ENCODE results near the gene PAQR3. TPM values are rescaled to one million over a fixed set of nuclear protein-coding genes. Genes with fewer than 3 reads are reported as not detected.

Gene PAQR3
- total RNA-seq, 2 experiments from 2014 or later = 29.5 to 30.7 TPM

GRCh38 chr4:78962597-78963115 is 23.4 kb upstream of the PAQR3 start:
- Mint-ChIP-seq H3K27me3 (no peaks in the 10 kb centered on the region), H3K36me3 (ENCODE audit: low read depth) (no peaks in the 10 kb centered on the region), H3K4me1 (ENCODE audit: low read depth) (no peaks in the 10 kb centered on the region), H3K4me3 (no peak overlapping the region), H3K27ac (no peak overlapping the region), H3K9me3 (peaks cover 2% of the 10 kb centered on the region)
- Histone ChIP-seq H3K9me3 (ENCODE audit: control insufficient read depth in 1 of 2, insufficient read depth in 1 of 2, low read length in 2 of 2) (no peaks in the 10 kb centered on the region), H3K4me1 (ENCODE audit: insufficient read depth, low read length) (no peaks in the 10 kb centered on the region), H3K36me3 (ENCODE audit: insufficient read depth, low read length) (no peaks in the 10 kb centered on the region), H3K27ac (ENCODE audit: low read depth in 1 of 2, low read length in 2 of 2) (no peak overlapping the region), H3K4me3 (ENCODE audit: low read length) (no peak overlapping the region), H3K27me3 (ENCODE audit: control insufficient read depth in 1 of 2, insufficient read depth in 2 of 2, low read length in 2 of 2) (no peaks in the 10 kb centered on the region)
- CTCF ChIA-PET = no interaction called here
- DNase-seq (no peak), ATAC-seq (ENCODE audit: poor library complexity) (no peak)
- no peak for TF ChIP-seq CTCF (IDR thresholded peaks at IDR 0.05)
- POLR2A ChIA-PET = no interaction called here
- intact Hi-C loops (cut with DNase I, micrococcal nuclease) = no loop called here

GRCh38 chr4:78960926-78961325 is 21.7 kb upstream of the PAQR3 start:
- ATAC-seq (ENCODE audit: poor library complexity) = no peak
- Mint-ChIP-seq H3K27me3 (no peaks in the 10 kb centered on the region), H3K9me3 (no peaks in the 10 kb centered on the region), H3K4me1 (ENCODE audit: low read depth) (no peaks in the 10 kb centered on the region), H3K4me3 (no peak overlapping the region), H3K27ac (no peak overlapping the region), H3K36me3 (ENCODE audit: low read depth) (no peaks in the 10 kb centered on the region)
- no peak for DNase-seq
- Histone ChIP-seq H3K4me3 (ENCODE audit: low read length) (no peak overlapping the region), H3K4me1 (ENCODE audit: insufficient read depth, low read length) (no peaks in the 10 kb centered on the region), H3K36me3 (ENCODE audit: insufficient read depth, low read length) (no peaks in the 10 kb centered on the region), H3K27ac (ENCODE audit: low read depth in 1 of 2, low read length in 2 of 2) (no peak overlapping the region), H3K9me3 (ENCODE audit: control insufficient read depth in 1 of 2, insufficient read depth in 1 of 2, low read length in 2 of 2) (no peaks in the 10 kb centered on the region), H3K27me3 (ENCODE audit: control insufficient read depth in 1 of 2, insufficient read depth in 2 of 2, low read length in 2 of 2) (peaks cover 0 to 3% of the 10 kb centered on the region in 2 experiments)
- intact Hi-C loops (cut with DNase I, micrococcal nuclease) = no loop called here
- CTCF ChIA-PET = interaction anchor here (0.8 kb wide), 1 partner anchor 9 kb away, joined by 3 read pairs; no protein-coding TSS in a partner anchor
- POLR2A ChIA-PET = no interaction called here
- no peak for TF ChIP-seq CTCF (IDR thresholded peaks at IDR 0.05)

- Mint-ChIP-seq H3K27ac (no peak overlapping the region), H3K27me3 (no peaks in the 10 kb centered on the region), H3K36me3 (ENCODE audit: low read depth) (no peaks in the 10 kb centered on the region), H3K4me3 (no peak overlapping the region), H3K9me3 (no peaks in the 10 kb centered on the region), H3K4me1 (ENCODE audit: low read depth) (no peaks in the 10 kb centered on the region)
- CTCF ChIA-PET = no interaction called here
- no peak for ATAC-seq (ENCODE audit: poor library complexity)
- DNase-seq = no peak
- Histone ChIP-seq H3K4me3 (ENCODE audit: low read length) (no peak overlapping the region), H3K9me3 (ENCODE audit: control insufficient read depth in 1 of 2, insufficient read depth in 1 of 2, low read length in 2 of 2) (no peaks in the 10 kb centered on the region), H3K4me1 (ENCODE audit: insufficient read depth, low read length) (no peaks in the 10 kb centered on the region), H3K36me3 (ENCODE audit: insufficient read depth, low read length) (no peaks in the 10 kb centered on the region), H3K27me3 (ENCODE audit: control insufficient read depth in 1 of 2, insufficient read depth in 2 of 2, low read length in 2 of 2) (peaks cover 0 to 3% of the 10 kb centered on the region in 2 experiments), H3K27ac (ENCODE audit: low read depth in 1 of 2, low read length in 2 of 2) (no peak overlapping the region)
- no peak for TF ChIP-seq CTCF (IDR thresholded peaks at IDR 0.05)
- intact Hi-C loops (cut with DNase I, micrococcal nuclease) = loop anchor here in 1 of 2 experiments (10.0 kb wide), 1 partner anchor 1378 kb away; the partner anchor contains the start of gene CFAP299
- POLR2A ChIA-PET = no interaction called here
These were observed 17.7 kb upstream of the PAQR3 start for GRCh38 chr4:78956975-78957374.
